Osteocyte (in vitro differentiated cells): ENCODE results near the gene MAPK4. TPM values are rescaled to one million over a fixed set of nuclear protein-coding genes. Genes with fewer than 3 reads are reported as not detected.
"Not testable (repeated sequence)": the region's sequence is repeated elsewhere in the genome, so short reads cannot be mapped to it uniquely, and the experiment has no call there.

ENCODE experiments used
- DNase-seq: peaks from one replicate; pipeline ENCODE4 v3.0.0; 2021; ENCODE audit warnings: mixed read lengths; ENCODE audit not compliant: unreplicated experiment; ENCODE audit errors: extremely low spot score
- H3K27ac Mint-ChIP-seq: one replicate; pipeline ENCODE4 v1.8.0; 2021; ENCODE audit warnings: mild to moderate bottlenecking, mixed read lengths; ENCODE audit not compliant: unreplicated experiment
- H3K27me3 Mint-ChIP-seq: one replicate; pipeline ENCODE4 v1.8.0; 2021; ENCODE audit warnings: mixed read lengths; ENCODE audit not compliant: unreplicated experiment
- H3K36me3 Mint-ChIP-seq: one replicate; pipeline ENCODE4 v1.8.0; 2021; ENCODE audit warnings: mixed read lengths; ENCODE audit not compliant: unreplicated experiment
- H3K4me1 Mint-ChIP-seq: one replicate; pipeline ENCODE4 v1.8.0; 2021; ENCODE audit warnings: mixed read lengths; ENCODE audit not compliant: unreplicated experiment
- H3K4me3 Mint-ChIP-seq: one replicate; pipeline ENCODE4 v1.8.0; 2021; ENCODE audit warnings: mild to moderate bottlenecking, moderate library complexity, mixed read lengths; ENCODE audit not compliant: unreplicated experiment
- H3K9me3 Mint-ChIP-seq: one replicate; pipeline ENCODE4 v1.8.0; 2021; ENCODE audit warnings: mixed read lengths; ENCODE audit not compliant: unreplicated experiment
- CTCF ChIP-seq: fragments of 200-600 bp; sonication (generic); IDR thresholded peaks from 2 replicates; pipeline ENCODE4 v1.5.0; 2021; ENCODE audit warnings: antibody characterized with exemption, mild to moderate bottlenecking, moderate library complexity
- total RNA-seq: library from RNA; stranded (reverse); gene quantifications from 2 replicates; pipeline ENCODE4 v1.2.1, GENCODE V29; 2021

The MAPK4 gene
- total RNA-seq, 1 donor from 2014 or later = not detected

GRCh38 chr18:50700245-50701165 lies 140.6 kb downstream of the MAPK4 start:
- no peaks in the 10 kb centered on the region for H3K9me3 Mint-ChIP-seq
- H3K4me1 Mint-ChIP-seq = no peaks in the 10 kb centered on the region
- DNase-seq = no peak
- no peak overlapping the region for H3K4me3 Mint-ChIP-seq
- H3K27ac Mint-ChIP-seq = no peak overlapping the region
- peaks cover 3% of the 10 kb centered on the region for H3K27me3 Mint-ChIP-seq
- no peak for TF ChIP-seq CTCF
- H3K36me3 Mint-ChIP-seq = no peaks in the 10 kb centered on the region

- no peak overlapping the region for H3K4me3 Mint-ChIP-seq
- H3K9me3 Mint-ChIP-seq = no peaks in the 10 kb centered on the region
- no peaks in the 10 kb centered on the region for H3K36me3 Mint-ChIP-seq
- DNase-seq = no peak
- no peak overlapping the region for H3K27ac Mint-ChIP-seq
- no peaks in the 10 kb centered on the region for H3K27me3 Mint-ChIP-seq
- TF ChIP-seq CTCF = no peak
- no peaks in the 10 kb centered on the region for H3K4me1 Mint-ChIP-seq
Measured at GRCh38 chr18:50704357-50704940, 144.6 kb downstream of the MAPK4 start.

GRCh38 chr18:50706199-50706598 lies 146.3 kb downstream of the MAPK4 start:
- H3K4me3 Mint-ChIP-seq = no peak overlapping the region
- H3K4me1 Mint-ChIP-seq = no peaks in the 10 kb centered on the region
- no peaks in the 10 kb centered on the region for H3K36me3 Mint-ChIP-seq
- TF ChIP-seq CTCF = no peak
- H3K27me3 Mint-ChIP-seq = no peaks in the 10 kb centered on the region
- no peak for DNase-seq
- no peaks in the 10 kb centered on the region for H3K9me3 Mint-ChIP-seq
- no peak overlapping the region for H3K27ac Mint-ChIP-seq

GRCh38 chr18:50706651-50707050 lies 146.8 kb downstream of the MAPK4 start:
- H3K27ac Mint-ChIP-seq = no peak overlapping the region
- no peak for DNase-seq
- no peaks in the 10 kb centered on the region for H3K9me3 Mint-ChIP-seq
- no peak overlapping the region for H3K4me3 Mint-ChIP-seq
- H3K27me3 Mint-ChIP-seq = no peaks in the 10 kb centered on the region
- no peak for TF ChIP-seq CTCF
- no peaks in the 10 kb centered on the region for H3K36me3 Mint-ChIP-seq
- H3K4me1 Mint-ChIP-seq = no peaks in the 10 kb centered on the region

GRCh38 chr18:50707297-50707696 lies 147.4 kb downstream of the MAPK4 start:
- H3K9me3 Mint-ChIP-seq, H3K27ac Mint-ChIP-seq, H3K4me1 Mint-ChIP-seq, H3K4me3 Mint-ChIP-seq, H3K36me3 Mint-ChIP-seq, DNase-seq, H3K27me3 Mint-ChIP-seq: not testable (repeated sequence)
